ENCODE measurements around the gene MMP25. TPM values are rescaled to one million over a fixed set of nuclear protein-coding genes. Genes with fewer than 3 reads are reported as not detected.
"Not testable (repeated sequence)": the region's sequence is repeated elsewhere in the genome, so short reads cannot be mapped to it uniquely, and the experiment has no call there.

MMP25 gene
- total RNA-seq, 1 donor, result not detected

GRCh38 chr16:3076577-3076976 is 30.2 kb downstream of the MMP25 start:
- TF ChIP-seq, protein P1, sequence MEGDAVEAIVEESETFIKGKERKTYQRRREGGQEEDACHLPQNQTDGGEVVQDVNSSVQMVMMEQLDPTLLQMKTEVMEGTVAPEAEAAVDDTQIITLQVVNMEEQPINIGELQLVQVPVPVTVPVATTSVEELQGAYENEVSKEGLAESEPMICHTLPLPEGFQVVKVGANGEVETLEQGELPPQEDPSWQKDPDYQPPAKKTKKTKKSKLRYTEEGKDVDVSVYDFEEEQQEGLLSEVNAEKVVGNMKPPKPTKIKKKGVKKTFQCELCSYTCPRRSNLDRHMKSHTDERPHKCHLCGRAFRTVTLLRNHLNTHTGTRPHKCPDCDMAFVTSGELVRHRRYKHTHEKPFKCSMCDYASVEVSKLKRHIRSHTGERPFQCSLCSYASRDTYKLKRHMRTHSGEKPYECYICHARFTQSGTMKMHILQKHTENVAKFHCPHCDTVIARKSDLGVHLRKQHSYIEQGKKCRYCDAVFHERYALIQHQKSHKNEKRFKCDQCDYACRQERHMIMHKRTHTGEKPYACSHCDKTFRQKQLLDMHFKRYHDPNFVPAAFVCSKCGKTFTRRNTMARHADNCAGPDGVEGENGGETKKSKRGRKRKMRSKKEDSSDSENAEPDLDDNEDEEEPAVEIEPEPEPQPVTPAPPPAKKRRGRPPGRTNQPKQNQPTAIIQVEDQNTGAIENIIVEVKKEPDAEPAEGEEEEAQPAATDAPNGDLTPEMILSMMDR (IDR thresholded peaks at IDR 0.05; ENCODE audit: insufficient read depth, low read length), result no peak
- H3K4me3 ChIP-seq (ENCODE audit: low read depth, low read length), result no peak overlapping the region
- no peak for DNase-seq (ENCODE audit: low read depth)

DNA sequence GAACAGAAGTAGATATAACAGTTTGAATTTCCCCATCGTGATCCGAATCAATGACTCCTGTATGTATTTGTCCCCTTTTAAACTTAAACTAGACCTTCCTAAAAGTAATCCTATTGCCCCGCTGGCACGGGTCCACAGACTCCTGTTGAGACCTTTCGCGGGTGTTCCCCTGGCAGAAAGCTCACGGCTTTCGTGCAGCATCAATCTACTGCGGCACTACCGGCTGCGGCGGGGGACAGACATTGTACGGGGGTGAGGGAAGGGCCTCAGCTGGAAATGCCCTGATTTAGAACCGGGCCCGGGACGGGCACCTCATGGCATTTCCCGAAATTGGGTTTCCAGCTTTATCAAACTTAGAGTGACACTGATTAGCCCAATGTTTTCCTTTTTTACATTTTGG is 33.7 kb downstream of the MMP25 start:
- no peak overlapping the region for H3K4me3 ChIP-seq (ENCODE audit: low read depth, low read length)
- DNase-seq (ENCODE audit: low read depth), result no peak
- TF ChIP-seq, protein P1 (IDR thresholded peaks at IDR 0.05; ENCODE audit: insufficient read depth, low read length), result no peak

DNA sequence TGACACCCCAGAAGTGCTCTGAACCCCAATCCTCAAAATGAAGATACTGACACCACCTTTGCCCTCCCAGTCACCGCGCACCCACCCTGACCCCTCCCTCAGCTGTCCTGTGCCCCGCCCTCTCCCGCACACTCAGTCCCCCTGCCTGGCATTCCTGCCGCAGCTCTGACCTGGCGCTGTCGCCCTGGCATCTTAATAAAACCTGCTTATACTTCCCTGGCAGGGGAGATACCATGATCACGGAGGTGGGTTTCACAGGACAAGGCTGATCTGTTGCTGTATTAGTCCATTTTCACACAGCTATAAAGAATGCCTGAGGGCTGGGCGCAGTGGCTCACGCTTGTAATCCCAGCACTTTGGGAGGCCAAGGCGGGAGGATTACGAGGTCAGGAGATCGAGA is 35.6 kb downstream of the MMP25 start:
- not testable (repeated sequence) for DNase-seq (ENCODE audit: low read depth); H3K4me3 ChIP-seq (ENCODE audit: low read depth, low read length)

DNA sequence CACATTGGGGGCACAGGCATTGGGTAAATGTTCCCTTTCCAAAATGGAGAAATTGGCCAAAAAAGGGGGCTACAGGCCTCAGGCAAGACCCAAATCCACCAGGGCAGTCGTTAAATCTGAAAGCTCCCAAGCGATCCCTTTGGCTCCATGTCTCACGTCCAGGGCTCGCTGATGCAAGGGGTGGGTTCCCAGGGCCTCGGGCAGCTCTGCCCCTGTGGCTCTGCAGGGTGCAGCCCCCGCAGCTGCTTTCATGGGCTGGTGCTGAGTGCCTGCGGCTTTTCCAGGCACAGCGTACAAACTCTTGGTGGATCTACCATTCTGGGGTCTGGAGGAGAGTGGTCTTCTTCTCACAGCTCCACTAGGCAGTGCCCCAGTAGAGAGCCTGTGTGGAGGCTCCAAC is 37.0 kb downstream of the MMP25 start:
- H3K4me3 ChIP-seq (ENCODE audit: low read depth, low read length); DNase-seq (ENCODE audit: low read depth): not testable (repeated sequence)

GRCh38 chr16:3084491-3084890 is 38.1 kb downstream of the MMP25 start:
- DNase-seq (ENCODE audit: low read depth), result no peak
- TF ChIP-seq, protein P1 (IDR thresholded peaks at IDR 0.05; ENCODE audit: insufficient read depth, low read length), result no peak
- H3K4me3 ChIP-seq (ENCODE audit: low read depth, low read length), result no peak overlapping the region

GRCh38 chr16:3084969-3085670 is 38.8 kb downstream of the MMP25 start:
- TF ChIP-seq, protein P1 (IDR thresholded peaks at IDR 0.05; ENCODE audit: insufficient read depth, low read length), result no peak
- no peak for DNase-seq (ENCODE audit: low read depth)
- no peak overlapping the region for H3K4me3 ChIP-seq (ENCODE audit: low read depth, low read length)

DNA sequence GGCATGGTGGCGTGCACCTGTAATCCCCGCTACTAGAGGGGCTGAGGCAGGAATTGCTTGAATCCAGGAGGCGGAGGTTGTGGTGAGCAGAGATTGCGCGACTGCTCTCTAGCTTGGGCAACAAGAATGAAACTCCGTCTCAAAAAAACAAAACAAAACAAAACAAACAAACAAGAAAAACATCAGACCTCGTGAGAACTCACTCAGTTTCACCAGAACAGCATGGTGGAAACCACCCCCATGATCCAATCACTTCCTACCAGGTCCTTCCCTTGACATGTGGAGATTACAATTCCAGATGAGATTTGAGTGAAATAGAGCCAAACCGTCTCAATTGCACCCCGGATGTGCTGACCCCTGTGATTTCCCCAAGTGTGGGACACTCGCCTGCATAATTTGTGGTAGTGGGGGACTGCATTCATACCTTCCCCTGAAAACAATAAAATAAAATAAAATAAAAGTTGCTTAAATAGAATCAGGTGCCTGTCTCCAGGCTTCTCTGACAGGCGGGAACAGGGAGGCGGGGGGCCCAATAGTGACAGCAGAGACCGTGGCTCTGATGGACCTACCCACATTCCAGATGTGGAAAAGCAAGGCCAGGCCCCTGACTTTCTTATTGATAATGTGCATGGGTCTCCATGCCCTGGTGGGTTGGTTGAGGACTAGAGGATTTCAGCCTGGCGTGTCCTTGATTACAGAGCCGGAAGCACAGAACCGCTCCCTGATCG is 39.7 kb downstream of the MMP25 start:
- TF ChIP-seq, protein P1 (IDR thresholded peaks at IDR 0.05; ENCODE audit: insufficient read depth, low read length), result no peak
- DNase-seq (ENCODE audit: low read depth), result no peak

More for the DNA sequence above, 39.7 kb downstream of the MMP25 start:
- no peak overlapping the region for H3K4me3 ChIP-seq (ENCODE audit: low read depth, low read length)
